ENCODE results near the gene KLK14. TPM values are rescaled to one million over a fixed set of nuclear protein-coding genes. Genes with fewer than 3 reads are reported as not detected.

KLK14 gene
- total and polyA plus RNA-seq, 2 experiments from 2014 or later: not detected

DNA sequence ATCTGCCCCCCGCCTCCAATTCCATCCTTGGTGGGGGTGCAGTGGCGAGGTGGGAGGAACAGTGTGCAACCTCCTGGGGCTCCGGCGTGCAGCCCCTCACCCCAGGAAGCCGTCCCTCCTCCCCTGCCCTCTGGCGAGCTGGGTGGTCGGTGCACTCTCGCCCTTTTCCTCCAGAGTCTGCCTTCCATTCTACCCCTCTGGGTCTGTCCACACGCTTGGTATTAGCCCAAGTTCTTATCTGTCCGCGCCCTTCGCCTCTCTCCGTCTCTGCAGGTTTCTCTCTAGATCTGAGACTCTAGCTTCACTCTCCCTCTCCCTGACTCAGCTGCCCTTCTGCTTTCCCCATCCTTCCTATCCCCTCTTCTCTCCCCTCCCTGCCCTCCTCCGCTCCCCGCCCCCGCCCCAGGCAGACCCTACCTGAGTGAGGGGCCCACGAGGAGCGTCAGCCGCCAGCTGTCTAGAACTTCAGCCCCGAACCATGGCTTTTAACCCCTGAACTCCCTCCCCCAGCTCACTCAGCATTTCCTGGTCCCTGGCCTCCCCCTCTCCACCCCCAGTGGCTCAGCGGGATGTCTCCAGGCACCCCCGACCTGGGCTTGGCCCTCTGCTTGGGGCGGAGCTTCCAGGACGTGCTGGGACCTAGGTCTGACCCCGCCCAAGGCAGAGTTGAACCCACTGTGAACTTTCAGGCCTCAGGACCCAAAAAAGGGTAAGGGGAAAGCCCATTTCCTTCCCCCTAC is 17.3 kb downstream of the KLK14 start:
- H3K9me2 ChIP-seq (ENCODE audit: insufficient read depth): no peaks in the 10 kb centered on the region
- H2AFZ ChIP-seq: 0 out of 2 replicates have a peak overlapping the region, but pooled peaks have one; percentile 45
- TF ChIP-seq EZH2phosphoT487 (IDR thresholded peaks at IDR 0.05; ENCODE audit: insufficient read depth, low read depth) (no peak), EZH2 (IDR thresholded peaks at IDR 0.05; ENCODE audit: insufficient read depth, poor library complexity, severe bottlenecking) (no peak)
- WGBS, 2 experiments (ENCODE audit: low coverage in 1 of 2, low lambda C conversion rate in 2 of 2, missing lambda C conversion rate in 2 of 2): 3 to 5% methylated on average over 20 to 25 of the region's 25 CpGs
- H3K9me3 ChIP-seq (ENCODE audit: low read depth): no peaks in the 10 kb centered on the region
- no peak overlapping the region for H3K27ac ChIP-seq
- no peaks in the 10 kb centered on the region for H3K27me3 ChIP-seq (replicated peaks; ENCODE audit: insufficient read depth)
- no peak overlapping the region for H3K4me2 ChIP-seq (ENCODE audit: unreplicated experiment)
- no peak for DNase-seq
- H3K36me3 ChIP-seq (ENCODE audit: low read depth): no peaks in the 10 kb centered on the region
- H3K9ac ChIP-seq: no peak overlapping the region
- H4K20me1 ChIP-seq (ENCODE audit: insufficient read depth): no peaks in the 10 kb centered on the region
- H3K4me1 ChIP-seq (ENCODE audit: insufficient read depth): no peaks in the 10 kb centered on the region
- no peaks in the 10 kb centered on the region for H3K79me2 ChIP-seq (ENCODE audit: insufficient read depth)
- H3F3A ChIP-seq (ENCODE audit: insufficient read depth): no peaks in the 10 kb centered on the region
- in situ Hi-C loops (cut with MboI): no loop called here
- H3K4me3 ChIP-seq: no peak overlapping the region

DNA sequence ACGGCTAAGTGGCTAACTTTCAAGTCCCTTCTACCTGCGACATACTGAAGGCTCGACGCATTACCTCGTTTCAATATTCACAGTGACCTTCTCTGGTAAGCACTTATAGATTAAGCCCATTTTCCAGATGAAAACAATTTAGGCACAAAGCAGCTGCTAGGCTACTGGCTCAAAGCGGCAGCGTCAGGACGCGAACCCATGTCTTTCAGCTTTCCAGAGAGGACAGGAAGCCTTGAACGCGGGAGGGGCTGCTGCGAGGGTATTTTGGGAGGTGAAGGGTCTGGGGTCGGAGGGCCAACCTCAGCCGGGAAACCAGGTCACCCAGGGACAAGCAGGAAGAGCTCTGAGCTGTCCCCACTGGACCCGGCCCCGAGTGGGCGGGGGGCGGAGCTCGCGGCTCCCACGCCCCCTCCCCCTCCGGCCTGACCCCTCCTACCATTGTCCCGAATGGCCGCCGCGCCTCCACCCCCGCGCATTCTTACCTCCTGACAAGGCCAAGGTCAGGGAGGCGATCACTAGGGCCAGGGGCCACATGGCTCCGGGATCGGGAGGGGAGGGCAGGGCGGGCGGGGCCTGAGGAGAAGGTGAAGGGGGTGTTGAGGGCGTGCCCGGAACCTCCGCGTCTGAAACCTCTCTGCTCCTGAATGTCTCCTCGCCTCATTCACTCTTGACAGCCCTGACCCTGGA is 18.0 kb downstream of the KLK14 start, which contains the start of gene KLK13:
Gene KLK13 (minus strand): TSS at position 559 of the 687 bp plus-strand sequence. CDS start 25 bp downstream, at position 534.
- peak; percentile 18 for DNase-seq
- H3K79me2 ChIP-seq (ENCODE audit: insufficient read depth): no peaks in the 10 kb centered on the region
- H3K27ac ChIP-seq: no peak within 1 kb of the TSS
- H3K36me3 ChIP-seq (ENCODE audit: low read depth): no peaks in the 10 kb centered on the region
- WGBS, 2 experiments (ENCODE audit: low coverage in 1 of 2, low lambda C conversion rate in 2 of 2, missing lambda C conversion rate in 2 of 2): 12 to 29% methylated on average over 16 to 38 of the region's 38 CpGs
- TF ChIP-seq EZH2phosphoT487 (IDR thresholded peaks at IDR 0.05; ENCODE audit: insufficient read depth, low read depth) (no peak), EZH2 (IDR thresholded peaks at IDR 0.05; ENCODE audit: insufficient read depth, poor library complexity, severe bottlenecking) (no peak)
- no peaks in the 10 kb centered on the region for H3K4me1 ChIP-seq (ENCODE audit: insufficient read depth)
- no peaks in the 10 kb centered on the region for H3K9me2 ChIP-seq (ENCODE audit: insufficient read depth)
- no peaks in the 10 kb centered on the region for H4K20me1 ChIP-seq (ENCODE audit: insufficient read depth)
- no peak within 1 kb of the TSS for H3K4me2 ChIP-seq (ENCODE audit: unreplicated experiment)
- in situ Hi-C loops (cut with MboI): no loop called here
- H3F3A ChIP-seq (ENCODE audit: insufficient read depth): no peaks in the 10 kb centered on the region
- H3K9ac ChIP-seq: no peak within 1 kb of the TSS
- no peaks in the 10 kb centered on the region for H3K9me3 ChIP-seq (ENCODE audit: low read depth)
- peak within 1 kb of the TSS; percentile 45 for H2AFZ ChIP-seq
- peak within 1 kb of the TSS; percentile 37; the same call in 1 of the 2 replicates for H3K4me3 ChIP-seq
- no peaks in the 10 kb centered on the region for H3K27me3 ChIP-seq (replicated peaks; ENCODE audit: insufficient read depth)

DNA sequence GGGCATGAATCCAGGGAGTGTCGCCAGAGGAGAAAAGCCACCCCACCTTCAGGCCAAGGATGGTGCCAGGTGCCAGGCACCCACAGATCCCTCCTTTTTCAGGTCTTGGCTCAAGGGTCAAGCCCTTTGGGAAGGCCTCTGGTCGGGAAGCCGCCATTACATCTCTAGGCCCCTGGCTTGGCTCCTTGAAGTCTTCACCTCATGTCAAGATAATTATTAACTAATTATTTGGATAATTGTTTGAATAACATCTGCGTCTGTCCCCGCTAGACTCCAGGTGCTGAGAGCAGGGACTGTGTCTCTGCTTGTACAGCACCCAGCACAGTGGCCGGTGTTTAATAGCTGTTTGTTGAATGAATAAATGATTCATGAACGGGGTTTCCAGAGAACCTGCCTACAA is 19.0 kb downstream of the KLK14 start:
- no peaks in the 10 kb centered on the region for H3K9me3 ChIP-seq (ENCODE audit: low read depth)
- no peak overlapping the region for H3K27ac ChIP-seq
- no peak for TF ChIP-seq EZH2 (IDR thresholded peaks at IDR 0.05; ENCODE audit: insufficient read depth, poor library complexity, severe bottlenecking)
- TF ChIP-seq EZH2phosphoT487 (IDR thresholded peaks at IDR 0.05; ENCODE audit: insufficient read depth, low read depth): no peak
- no peaks in the 10 kb centered on the region for H3K27me3 ChIP-seq (replicated peaks; ENCODE audit: insufficient read depth)
- H3K4me2 ChIP-seq (ENCODE audit: unreplicated experiment): no peak overlapping the region
- no peaks in the 10 kb centered on the region for H3K36me3 ChIP-seq (ENCODE audit: low read depth)
- H3K4me1 ChIP-seq (ENCODE audit: insufficient read depth): no peaks in the 10 kb centered on the region
- no peaks in the 10 kb centered on the region for H4K20me1 ChIP-seq (ENCODE audit: insufficient read depth)
- WGBS, 2 experiments (ENCODE audit: low coverage in 1 of 2, low lambda C conversion rate in 2 of 2, missing lambda C conversion rate in 2 of 2): 63 to 67% methylated on average over 7 of the region's 7 CpGs
- in situ Hi-C loops (cut with MboI): no loop called here
- no peaks in the 10 kb centered on the region for H3F3A ChIP-seq (ENCODE audit: insufficient read depth)
- H3K9ac ChIP-seq: no peak overlapping the region
- H2AFZ ChIP-seq: no peak overlapping the region
- no peaks in the 10 kb centered on the region for H3K79me2 ChIP-seq (ENCODE audit: insufficient read depth)
- H3K9me2 ChIP-seq (ENCODE audit: insufficient read depth): no peaks in the 10 kb centered on the region
- H3K4me3 ChIP-seq: no peak overlapping the region
- no peak for DNase-seq

- 0 out of 2 replicates have a peak, but pooled peaks cover 5% of the 10 kb centered on the region for H3K27me3 ChIP-seq (replicated peaks; ENCODE audit: insufficient read depth)
- in situ Hi-C loops (cut with MboI): no loop called here
- H3F3A ChIP-seq (ENCODE audit: insufficient read depth): no peaks in the 10 kb centered on the region
- no peak for TF ChIP-seq EZH2 (IDR thresholded peaks at IDR 0.05; ENCODE audit: insufficient read depth, poor library complexity, severe bottlenecking)
- TF ChIP-seq EZH2phosphoT487 (IDR thresholded peaks at IDR 0.05; ENCODE audit: insufficient read depth, low read depth): no peak
- WGBS, 2 experiments (ENCODE audit: low coverage in 1 of 2, low lambda C conversion rate in 2 of 2, missing lambda C conversion rate in 2 of 2): 0 to 24% methylated on average over 1 of the region's 1 CpG
- no peak for DNase-seq
- H3K27ac ChIP-seq: no peak overlapping the region
- H3K4me2 ChIP-seq (ENCODE audit: unreplicated experiment): no peak overlapping the region
- no peaks in the 10 kb centered on the region for H3K9me3 ChIP-seq (ENCODE audit: low read depth)
- no peaks in the 10 kb centered on the region for H3K4me1 ChIP-seq (ENCODE audit: insufficient read depth)
- no peaks in the 10 kb centered on the region for H3K9me2 ChIP-seq (ENCODE audit: insufficient read depth)
- no peaks in the 10 kb centered on the region for H4K20me1 ChIP-seq (ENCODE audit: insufficient read depth)
- H3K9ac ChIP-seq: no peak overlapping the region
- no peak overlapping the region for H2AFZ ChIP-seq
- no peaks in the 10 kb centered on the region for H3K79me2 ChIP-seq (ENCODE audit: insufficient read depth)
- H3K36me3 ChIP-seq (ENCODE audit: low read depth): no peaks in the 10 kb centered on the region
- no peak overlapping the region for H3K4me3 ChIP-seq
These were observed 21.7 kb downstream of the KLK14 start for GRCh38 chr19:51060973-51061372.
